A673 (cell line): ENCODE data around the gene TPD52L2.

Experiments
- EZH2 ChIP-seq: fragments of 200-600 bp; sonication (generic); IDR thresholded peaks from 2 replicates; pipeline ENCODE4 v1.6.1; 2017; ENCODE audit warnings: borderline replicate concordance, low read depth, mild to moderate bottlenecking, mixed read lengths, antibody characterized with exemption, low read length; ENCODE audit not compliant: poor library complexity, severe bottlenecking
- TF ChIP-seq, protein P1 (sequence below): fragments of 300-800, 200-600 bp; sonication (generic); conservative IDR thresholded peaks from 2 replicates; pipeline ENCODE4 v1.5.1; 2017; ENCODE audit warnings: low read depth, mild to moderate bottlenecking, antibody characterized with exemption, low read length, moderate library complexity, mixed read lengths

DNA sequence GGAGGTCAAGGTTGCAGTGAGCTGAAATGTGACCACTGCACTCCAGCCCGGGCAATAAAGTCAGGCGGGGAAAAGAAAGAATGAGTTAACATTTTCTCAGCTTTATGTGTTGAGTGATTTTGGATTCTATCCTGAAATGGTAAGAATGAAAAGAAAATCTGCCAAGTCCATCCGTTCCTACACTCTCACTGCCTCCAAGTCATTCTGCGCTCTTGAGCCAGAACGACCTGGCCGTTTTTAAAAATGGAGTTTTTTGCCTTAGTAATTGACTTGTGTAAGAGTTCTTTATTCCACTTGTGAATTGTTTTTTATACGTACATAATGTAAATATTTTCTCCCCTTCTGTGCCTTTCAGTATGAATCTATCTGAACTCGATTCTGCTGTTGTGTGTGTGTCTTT lies 58.6 kb downstream of the TPD52L2 start:
- TF ChIP-seq, protein P1, sequence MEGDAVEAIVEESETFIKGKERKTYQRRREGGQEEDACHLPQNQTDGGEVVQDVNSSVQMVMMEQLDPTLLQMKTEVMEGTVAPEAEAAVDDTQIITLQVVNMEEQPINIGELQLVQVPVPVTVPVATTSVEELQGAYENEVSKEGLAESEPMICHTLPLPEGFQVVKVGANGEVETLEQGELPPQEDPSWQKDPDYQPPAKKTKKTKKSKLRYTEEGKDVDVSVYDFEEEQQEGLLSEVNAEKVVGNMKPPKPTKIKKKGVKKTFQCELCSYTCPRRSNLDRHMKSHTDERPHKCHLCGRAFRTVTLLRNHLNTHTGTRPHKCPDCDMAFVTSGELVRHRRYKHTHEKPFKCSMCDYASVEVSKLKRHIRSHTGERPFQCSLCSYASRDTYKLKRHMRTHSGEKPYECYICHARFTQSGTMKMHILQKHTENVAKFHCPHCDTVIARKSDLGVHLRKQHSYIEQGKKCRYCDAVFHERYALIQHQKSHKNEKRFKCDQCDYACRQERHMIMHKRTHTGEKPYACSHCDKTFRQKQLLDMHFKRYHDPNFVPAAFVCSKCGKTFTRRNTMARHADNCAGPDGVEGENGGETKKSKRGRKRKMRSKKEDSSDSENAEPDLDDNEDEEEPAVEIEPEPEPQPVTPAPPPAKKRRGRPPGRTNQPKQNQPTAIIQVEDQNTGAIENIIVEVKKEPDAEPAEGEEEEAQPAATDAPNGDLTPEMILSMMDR = no peak
- no peak for TF ChIP-seq EZH2
